IMR-90 (cell line): ENCODE results near the gene ADRA2A. TPM values are rescaled to one million over a fixed set of nuclear protein-coding genes. Genes with fewer than 3 reads are reported as not detected.

ENCODE experiments used
- ATAC-seq: fragments of 200-7000 bp; cut with Tn5 transposase; 2 replicates; pipeline ENCODE4 v1.9.1; 2020; ENCODE audit warnings: low read depth, mild to moderate bottlenecking, moderate library complexity
- Bru-seq: library from RNA; stranded (reverse); fragments of 400-500 nt; gene quantifications from one replicate; lab custom pipeline; 2021; lab: Mats Ljungman, UMichigan
- BruChase-seq, 2 experiments: library from RNA; stranded (reverse); fragments of 400-500 nt; gene quantifications; one replicate each; lab custom pipeline; 2021; lab: Mats Ljungman, UMichigan
- BruUV-seq: library from RNA; stranded (reverse); fragments of 400-500 nt; replicated peaks from 2 replicates; lab custom pipeline; 2021; lab: Mats Ljungman, UMichigan
- CTCF ChIA-PET: fragments of 300-600 bp; formaldehyde crosslinking; extraction: SDS; loops from one replicate; lab custom pipeline; 2021; ENCODE audit warnings: antibody characterized with exemption; lab: Yijun Ruan, JAX
- POLR2A ChIA-PET: fragments of 300-600 bp; sonication (Branson Sonifier 250); formaldehyde crosslinking; loops from one replicate; lab custom pipeline; 2022; ENCODE audit warnings: antibody characterized with exemption; ENCODE audit not compliant: unreplicated experiment; lab: Charles Lee
- DNase-seq: peaks from one replicate; pipeline ENCODE4 v3.0.0; 2013
- H2AFZ ChIP-seq: replicated peaks from 2 replicates; pipeline ENCODE3; 2013; ENCODE audit warnings: low read length, mild to moderate bottlenecking; ENCODE audit not compliant: poor library complexity
- H2AK5ac ChIP-seq: 2 replicates; pipeline ENCODE4 v1.6.1; 2013; ENCODE audit warnings: low read depth, low read length, inconsistent platforms
- H2AK9ac ChIP-seq: replicated peaks from 2 replicates; pipeline ENCODE3; 2013; ENCODE audit warnings: mild to moderate bottlenecking, low read depth, low read length, moderate library complexity; ENCODE audit not compliant: poor library complexity
- H2BK120ac ChIP-seq: 2 replicates; pipeline ENCODE4 v1.6.1; 2013; ENCODE audit warnings: low read depth, low read length, inconsistent platforms
- H2BK15ac ChIP-seq: 3 replicates; pipeline ENCODE4 v1.6.1; 2013; ENCODE audit warnings: low read depth, low read length, inconsistent platforms
- H2BK20ac ChIP-seq: 2 replicates; pipeline ENCODE4 v1.6.1; 2013; ENCODE audit warnings: low read depth, mild to moderate bottlenecking, inconsistent platforms, low read length, moderate library complexity
- H2BK5ac ChIP-seq: 2 replicates; pipeline ENCODE4 v1.6.1; 2013; ENCODE audit warnings: mild to moderate bottlenecking, low read depth, low read length, inconsistent platforms; ENCODE audit not compliant: poor library complexity, severe bottlenecking
- H3K14ac ChIP-seq: replicated peaks from 2 replicates; pipeline ENCODE4 v1.6.1; 2013; ENCODE audit warnings: low read depth, low read length, inconsistent platforms
- H3K18ac ChIP-seq: 2 replicates; pipeline ENCODE4 v1.6.1; 2013; ENCODE audit warnings: low read depth, low read length, control low read depth
- H3K23ac ChIP-seq: 2 replicates; pipeline ENCODE4 v1.6.1; 2013; ENCODE audit warnings: low read depth, low read length, inconsistent platforms
- H3K27ac ChIP-seq: 2 replicates; pipeline ENCODE4 v1.5.1; 2013; ENCODE audit warnings: mild to moderate bottlenecking, control low read depth, low read length; ENCODE audit not compliant: insufficient read depth
- H3K27me3 ChIP-seq: 2 replicates; pipeline ENCODE4 v1.6.1; 2013; ENCODE audit warnings: low read length; ENCODE audit not compliant: control insufficient read depth, insufficient read depth
- H3K36me3 ChIP-seq: 2 replicates; pipeline ENCODE4 v1.6.1; 2013; ENCODE audit warnings: low read length, mixed read lengths; ENCODE audit not compliant: control insufficient read depth, insufficient read depth
- H3K4ac ChIP-seq: 2 replicates; pipeline ENCODE4 v1.6.1; 2013; ENCODE audit warnings: low read depth, low read length, inconsistent platforms
- H3K4me1 ChIP-seq: 2 replicates; pipeline ENCODE4 v1.6.1; 2013; ENCODE audit warnings: low read length, mixed read lengths; ENCODE audit not compliant: control insufficient read depth, insufficient read depth
- H3K4me2 ChIP-seq: 2 replicates; pipeline ENCODE4 v1.6.1; 2013; ENCODE audit warnings: low read depth, mild to moderate bottlenecking, control low read depth, low read length, moderate library complexity
- H3K4me3 ChIP-seq: 2 replicates; pipeline ENCODE4 v1.5.1; 2013; ENCODE audit warnings: low read depth, mild to moderate bottlenecking, control low read depth, low read length, moderate library complexity; ENCODE audit not compliant: insufficient read depth
- H3K56ac ChIP-seq: 2 replicates; pipeline ENCODE4 v1.6.1; 2013; ENCODE audit warnings: low read length, inconsistent platforms; ENCODE audit not compliant: insufficient read depth; ENCODE audit errors: extremely low read depth
- H3K79me1 ChIP-seq, 2 experiments: 2 replicates each; pipeline ENCODE4 v1.6.1; 2013; ENCODE audit warnings: low read length in 2 of 2, inconsistent platforms in 1 of 2, low read depth in 1 of 2
- H3K9ac ChIP-seq: 2 replicates; pipeline ENCODE4 v1.6.1; 2013; ENCODE audit warnings: low read depth, low read length, control low read depth
- H3K9me1 ChIP-seq: 2 replicates; pipeline ENCODE4 v1.6.1; 2013; ENCODE audit warnings: low read length, inconsistent platforms; ENCODE audit not compliant: insufficient read depth
- H3K9me3 ChIP-seq: 2 replicates; pipeline ENCODE4 v1.6.1; 2013; ENCODE audit warnings: low read length; ENCODE audit not compliant: control insufficient read depth, insufficient read depth
- H4K20me1 ChIP-seq: 2 replicates; pipeline ENCODE4 v1.6.1; 2013; ENCODE audit warnings: low read length, inconsistent platforms; ENCODE audit not compliant: insufficient read depth
- H4K5ac ChIP-seq: 2 replicates; pipeline ENCODE4 v1.6.1; 2013; ENCODE audit warnings: mild to moderate bottlenecking, low read depth, low read length, control low read depth
- H4K8ac ChIP-seq, 2 experiments: 2 replicates each; pipeline ENCODE4 v1.6.1; 2013; ENCODE audit warnings: low read depth in 2 of 2, low read length in 2 of 2, control low read depth in 1 of 2, inconsistent platforms in 1 of 2
- H4K91ac ChIP-seq: 2 replicates; pipeline ENCODE4 v1.6.1; 2013; ENCODE audit warnings: low read depth, low read length, inconsistent platforms; ENCODE audit not compliant: insufficient read depth
- BHLHE40 ChIP-seq: fragments of 150-350 bp; IDR thresholded peaks from 2 replicates; pipeline ENCODE4 v1.6.1; 2016; ENCODE audit warnings: mild to moderate bottlenecking, low read depth, low read length
- CHD1 ChIP-seq: IDR thresholded peaks from 2 replicates; pipeline ENCODE4 v1.6.1; 2012; ENCODE audit warnings: low read depth, low read length, improper control_type of control experiment
- FOS ChIP-seq: fragments of 150-350 bp; IDR thresholded peaks from 2 replicates; pipeline ENCODE4 v1.6.1; 2016; ENCODE audit warnings: low read depth, low read length
- MAFK ChIP-seq: IDR thresholded peaks from 2 replicates; pipeline ENCODE4 v1.6.1; 2012; ENCODE audit warnings: low read depth, low read length, improper control_type of control experiment
- MAZ ChIP-seq: IDR thresholded peaks from 2 replicates; pipeline ENCODE4 v1.6.1; 2012; ENCODE audit warnings: low read depth, mild to moderate bottlenecking, low read length, improper control_type of control experiment, moderate library complexity, borderline replicate concordance
- MXI1 ChIP-seq: IDR thresholded peaks from 2 replicates; pipeline ENCODE4 v1.6.1; 2012; ENCODE audit warnings: low read depth, mild to moderate bottlenecking, low read length, moderate library complexity, borderline replicate concordance
- POLR2A ChIP-seq: IDR thresholded peaks from 2 replicates; pipeline ENCODE4 v1.6.1; 2012; ENCODE audit warnings: mild to moderate bottlenecking, low read depth, low read length
- RAD21 ChIP-seq: IDR thresholded peaks from 2 replicates; pipeline ENCODE4 v1.6.1; 2012; ENCODE audit warnings: low read length, improper control_type of control experiment
- RFX5 ChIP-seq: IDR thresholded peaks from 2 replicates; pipeline ENCODE4 v1.8.0; 2012; ENCODE audit warnings: low read depth, mild to moderate bottlenecking, low read length, moderate library complexity
- SMC3 ChIP-seq: fragments of 150-350 bp; IDR thresholded peaks from 2 replicates; pipeline ENCODE4 v1.6.1; 2016; ENCODE audit warnings: low read depth, mild to moderate bottlenecking, antibody characterized with exemption, low read length, moderate library complexity
- WGBS, 2 experiments: methylation state at CpG; one replicate each; pipeline versions ENCODE4 v1.1.5 to v1.1.7; 2013; ENCODE audit warnings: missing lambda C conversion rate in 2 of 2; ENCODE audit not compliant: insufficient read length in 1 of 2; ENCODE audit errors: extremely low coverage in 2 of 2; 5-methylcytosine and 5-hydroxymethylcytosine counted together
- dilution Hi-C: fragments of 300-500 bp; cut with HindIII; formaldehyde crosslinking; loops from one replicate; pipeline ENCODE4 v1.14.3; 2018; ENCODE audit warnings: low sequenced_read_pairs; ENCODE audit not compliant: unreplicated experiment
- in situ Hi-C: fragments of 300-500 bp; cut with MboI; formaldehyde crosslinking; loops from 3 replicates; pipeline ENCODE4 v1.14.3; 2019; ENCODE audit warnings: low sequenced_read_pairs, inconsistent platforms, mixed read lengths
- intact Hi-C: fragments of 100-400 bp; cut with micrococcal nuclease; formaldehyde crosslinking; loops from 2 replicates; pipeline ENCODE4 v1.10.0; 2022
- long read RNA-seq: library from polyadenylated mRNA; unstranded; transcript quantifications from one replicate; pipeline ENCODE4 v2.0.0, GENCODE V29; 2021; ENCODE audit not compliant: unreplicated experiment
- polyA plus RNA-seq, 3 experiments: library from polyadenylated mRNA; depleted of rRNA; stranded (reverse); fragments of >200 nt; gene quantifications; 2 replicates each; pipeline ENCODE4 v1.2.3, GENCODE V29; 2012; ENCODE audit warnings: low replicate concordance in 1 of 3
- total RNA-seq: library from RNA; depleted of rRNA; stranded (reverse); fragments of >200 nt; gene quantifications from 2 replicates; pipeline ENCODE4 v1.2.3, GENCODE V29; 2012; rRNA removed
- TF ChIP-seq, protein P1 (sequence below): fragments of 150-350 bp; IDR thresholded peaks from 2 replicates; pipeline ENCODE4 v1.6.1; 2016; ENCODE audit warnings: low read depth, mild to moderate bottlenecking, low read length, moderate library complexity, borderline replicate concordance
- TF ChIP-seq, protein P2 (sequence below): conservative IDR thresholded peaks from 2 replicates; pipeline ENCODE4 v1.5.1; 2012; ENCODE audit warnings: mild to moderate bottlenecking, low read depth, low read length, improper control_type of control experiment

Gene ADRA2A
- total RNA-seq = not detected in 2 replicates
- not detected in 2 replicates for polyA plus RNA-seq (2012; rRNA removed)
- not detected in 2 replicates for polyA plus RNA-seq (2012; cell fraction: cytosol; rRNA removed)
- polyA plus RNA-seq (2012; cell fraction: nucleus; rRNA removed; ENCODE audit: low replicate concordance) = 0.03 and 0.05 TPM in 2 replicates
- Bru-seq, nascent RNA = percentile 14 among the genes with signal in this experiment
- BruChase-seq, experiment 1, labeled RNA remaining after a 6-hour chase = not detected
- BruChase-seq, experiment 2, labeled RNA remaining after a 2-hour chase = not detected
- long read RNA-seq = 0 reads

DNA sequence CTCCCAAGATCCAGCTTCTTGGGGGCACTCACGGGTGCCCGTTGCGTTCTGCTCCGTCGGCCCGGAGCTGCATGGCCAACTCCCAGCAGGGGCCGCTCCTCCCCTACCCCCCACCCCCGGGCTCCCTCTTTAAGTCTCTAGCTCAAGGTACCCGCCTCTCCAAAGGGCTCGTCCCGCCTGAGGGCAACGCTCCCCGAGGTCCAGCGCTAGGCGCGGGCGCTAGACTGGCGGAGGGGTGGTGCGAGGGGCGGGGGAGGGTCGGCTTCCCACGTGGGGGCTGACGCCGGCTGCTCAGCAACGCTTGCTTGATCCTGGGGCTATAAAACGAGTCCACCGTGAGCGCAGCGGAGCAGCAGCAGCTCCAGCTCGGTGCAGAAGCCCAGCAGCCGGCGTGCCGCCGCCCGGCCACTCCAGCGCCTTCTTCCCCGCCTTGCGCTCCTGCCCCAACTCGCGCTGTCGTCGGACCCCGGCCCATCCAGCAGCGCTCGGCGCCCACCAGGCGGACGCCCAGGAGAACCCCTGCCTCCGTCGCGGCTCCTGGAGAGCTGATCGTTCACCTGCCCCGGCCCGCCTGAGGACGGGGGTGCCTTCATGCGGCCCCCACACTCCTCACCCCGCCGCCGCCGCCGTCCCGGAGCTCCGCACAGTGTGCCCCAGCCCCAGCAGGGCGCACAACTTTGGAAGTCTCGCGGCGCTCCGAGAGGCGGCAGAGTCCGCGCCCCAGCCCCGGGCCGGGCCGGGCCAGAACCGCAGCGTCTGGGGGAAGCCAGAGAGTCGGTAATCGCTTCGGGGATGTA, at the start of gene ADRA2A:
TSS of gene ADRA2A (plus strand) at position 348 of the 797 bp plus-strand sequence. CDS start 968 bp downstream, outside the sequence.
- in situ Hi-C loops (loop anchor here (25.0 kb wide), 1 partner anchor 1235 kb away; no protein-coding TSS in a partner anchor), dilution Hi-C loops (no loop called here), intact Hi-C loops (loop anchor here (2.0 to 10.0 kb wide), 2 partner anchors 518 to 1060 kb away; no protein-coding TSS in a partner anchor)
- H3K4me2 ChIP-seq = peak within 1 kb of the TSS; percentile 84
- H4K91ac ChIP-seq = no peak within 1 kb of the TSS
- H3K27ac ChIP-seq = no peak within 1 kb of the TSS
- H3K56ac ChIP-seq = no peak within 1 kb of the TSS
- H2BK15ac ChIP-seq = no peak within 1 kb of the TSS
- H3K4me3 ChIP-seq = peak within 1 kb of the TSS; percentile 28
- no peak within 1 kb of the TSS for H2BK20ac ChIP-seq
- peaks cover 11% of the 10 kb centered on the region; the same call in 1 of the 2 replicates for H3K9me3 ChIP-seq
- H3K79me1 ChIP-seq = no peaks in the 10 kb centered on the region
- H4K5ac ChIP-seq = no peak within 1 kb of the TSS
- H3K27me3 ChIP-seq = peaks cover 65% of the 10 kb centered on the region
- no peak within 1 kb of the TSS for H3K18ac ChIP-seq
- H3K14ac ChIP-seq = no peak within 1 kb of the TSS
- H2AK9ac ChIP-seq = peak within 1 kb of the TSS; percentile 14
- peak within 1 kb of the TSS; percentile 65 for H2AFZ ChIP-seq
- no peaks in the 10 kb centered on the region for H4K20me1 ChIP-seq
- H4K8ac ChIP-seq = no peak within 1 kb of the TSS
- H3K23ac ChIP-seq = no peak within 1 kb of the TSS
- peak; percentile 15 for DNase-seq
- WGBS, 2 experiments = 5% methylated on average over 44 of the region's 79 CpGs; no CpG with 5 or more reads in 1 of the 2 experiments
- ChIA-PET CTCF (interaction anchor here (0.7 to 1.8 kb wide), 6 partner anchors 10 to 1060 kb away, joined by 3 to 10 read pairs (median 3); no protein-coding TSS in a partner anchor), POLR2A (no interaction called here)
- peak; percentile 60 for ATAC-seq
- H3K9ac ChIP-seq = no peak within 1 kb of the TSS
- H2AK5ac ChIP-seq = no peak within 1 kb of the TSS
- H3K4ac ChIP-seq = no peak within 1 kb of the TSS
- H3K36me3 ChIP-seq = no peaks in the 10 kb centered on the region
- no TSS peak for BruUV-seq
- no peaks in the 10 kb centered on the region; the same call in 1 of the 2 replicates for H3K4me1 ChIP-seq
- H2BK120ac ChIP-seq = no peak within 1 kb of the TSS
- H2BK5ac ChIP-seq = no peak within 1 kb of the TSS
- H3K9me1 ChIP-seq = no peaks in the 10 kb centered on the region
- TF ChIP-seq MAZ (no peak), RAD21 (no peak), RFX5 (no peak), SMC3 (no peak), BHLHE40 (no peak), POLR2A (no peak), FOS (no peak), MXI1 (no peak), CHD1 (no peak), MAFK (no peak)
- TF ChIP-seq, protein P1, sequence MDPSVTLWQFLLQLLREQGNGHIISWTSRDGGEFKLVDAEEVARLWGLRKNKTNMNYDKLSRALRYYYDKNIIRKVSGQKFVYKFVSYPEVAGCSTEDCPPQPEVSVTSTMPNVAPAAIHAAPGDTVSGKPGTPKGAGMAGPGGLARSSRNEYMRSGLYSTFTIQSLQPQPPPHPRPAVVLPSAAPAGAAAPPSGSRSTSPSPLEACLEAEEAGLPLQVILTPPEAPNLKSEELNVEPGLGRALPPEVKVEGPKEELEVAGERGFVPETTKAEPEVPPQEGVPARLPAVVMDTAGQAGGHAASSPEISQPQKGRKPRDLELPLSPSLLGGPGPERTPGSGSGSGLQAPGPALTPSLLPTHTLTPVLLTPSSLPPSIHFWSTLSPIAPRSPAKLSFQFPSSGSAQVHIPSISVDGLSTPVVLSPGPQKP = no peak
- TF ChIP-seq, protein P2, sequence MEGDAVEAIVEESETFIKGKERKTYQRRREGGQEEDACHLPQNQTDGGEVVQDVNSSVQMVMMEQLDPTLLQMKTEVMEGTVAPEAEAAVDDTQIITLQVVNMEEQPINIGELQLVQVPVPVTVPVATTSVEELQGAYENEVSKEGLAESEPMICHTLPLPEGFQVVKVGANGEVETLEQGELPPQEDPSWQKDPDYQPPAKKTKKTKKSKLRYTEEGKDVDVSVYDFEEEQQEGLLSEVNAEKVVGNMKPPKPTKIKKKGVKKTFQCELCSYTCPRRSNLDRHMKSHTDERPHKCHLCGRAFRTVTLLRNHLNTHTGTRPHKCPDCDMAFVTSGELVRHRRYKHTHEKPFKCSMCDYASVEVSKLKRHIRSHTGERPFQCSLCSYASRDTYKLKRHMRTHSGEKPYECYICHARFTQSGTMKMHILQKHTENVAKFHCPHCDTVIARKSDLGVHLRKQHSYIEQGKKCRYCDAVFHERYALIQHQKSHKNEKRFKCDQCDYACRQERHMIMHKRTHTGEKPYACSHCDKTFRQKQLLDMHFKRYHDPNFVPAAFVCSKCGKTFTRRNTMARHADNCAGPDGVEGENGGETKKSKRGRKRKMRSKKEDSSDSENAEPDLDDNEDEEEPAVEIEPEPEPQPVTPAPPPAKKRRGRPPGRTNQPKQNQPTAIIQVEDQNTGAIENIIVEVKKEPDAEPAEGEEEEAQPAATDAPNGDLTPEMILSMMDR = no peak
